Kidney epithelial cell (primary cell): ENCODE measurements around the gene SETDB1. TPM values are rescaled to one million over a fixed set of nuclear protein-coding genes. Genes with fewer than 3 reads are reported as not detected.

Source experiments
- DNase-seq: peaks from one replicate; pipeline ENCODE4 v3.0.0-alpha.2; 2010; ENCODE audit warnings: low read depth
- H3K27me3 ChIP-seq: 2 replicates; pipeline ENCODE4 v1.6.0; 2011; ENCODE audit warnings: low read length; ENCODE audit not compliant: control insufficient read depth, insufficient read depth
- H3K36me3 ChIP-seq: 2 replicates; pipeline ENCODE4 v1.5.1; 2011; ENCODE audit warnings: low read length; ENCODE audit not compliant: control insufficient read depth, insufficient read depth
- H3K4me3 ChIP-seq: 2 replicates; pipeline ENCODE4 v1.5.1; 2011; ENCODE audit warnings: low read depth, mild to moderate bottlenecking, control low read depth, low read length
- total RNA-seq: library from RNA; depleted of rRNA; stranded (reverse); fragments of >200 nt; gene quantifications from 2 replicates; pipeline ENCODE4 v1.2.3, GENCODE V29; 2015
- TF ChIP-seq, protein P1 (sequence below): IDR thresholded peaks from 2 replicates; pipeline ENCODE4 v1.5.1; 2011; ENCODE audit warnings: mild to moderate bottlenecking, moderate library complexity, low read length, control low read depth, inconsistent platforms; ENCODE audit not compliant: insufficient read depth, poor library complexity, severe bottlenecking

Gene SETDB1
- total RNA-seq, 1 donor from 2014 or later = 25.5 TPM

DNA sequence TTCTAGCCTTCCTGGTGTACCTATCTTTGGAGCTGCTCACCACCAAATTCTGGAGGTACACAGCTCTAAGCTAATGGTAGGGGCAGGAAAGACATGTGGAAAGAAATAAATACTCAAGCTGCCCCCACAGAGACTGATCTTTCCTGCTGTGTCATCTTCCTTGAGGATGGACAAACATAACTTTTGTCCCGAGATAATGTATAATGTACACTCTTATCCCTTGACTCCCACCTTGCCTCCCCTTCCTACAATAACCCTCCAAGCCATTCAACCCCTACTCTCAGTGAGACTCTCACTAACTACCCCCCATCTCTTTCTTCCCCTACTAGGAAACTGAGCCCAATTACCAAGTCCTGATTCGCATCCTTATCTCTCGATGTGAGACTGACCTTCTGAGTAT lies 68.1 kb downstream of the SETDB1 start:
- TF ChIP-seq, protein P1, sequence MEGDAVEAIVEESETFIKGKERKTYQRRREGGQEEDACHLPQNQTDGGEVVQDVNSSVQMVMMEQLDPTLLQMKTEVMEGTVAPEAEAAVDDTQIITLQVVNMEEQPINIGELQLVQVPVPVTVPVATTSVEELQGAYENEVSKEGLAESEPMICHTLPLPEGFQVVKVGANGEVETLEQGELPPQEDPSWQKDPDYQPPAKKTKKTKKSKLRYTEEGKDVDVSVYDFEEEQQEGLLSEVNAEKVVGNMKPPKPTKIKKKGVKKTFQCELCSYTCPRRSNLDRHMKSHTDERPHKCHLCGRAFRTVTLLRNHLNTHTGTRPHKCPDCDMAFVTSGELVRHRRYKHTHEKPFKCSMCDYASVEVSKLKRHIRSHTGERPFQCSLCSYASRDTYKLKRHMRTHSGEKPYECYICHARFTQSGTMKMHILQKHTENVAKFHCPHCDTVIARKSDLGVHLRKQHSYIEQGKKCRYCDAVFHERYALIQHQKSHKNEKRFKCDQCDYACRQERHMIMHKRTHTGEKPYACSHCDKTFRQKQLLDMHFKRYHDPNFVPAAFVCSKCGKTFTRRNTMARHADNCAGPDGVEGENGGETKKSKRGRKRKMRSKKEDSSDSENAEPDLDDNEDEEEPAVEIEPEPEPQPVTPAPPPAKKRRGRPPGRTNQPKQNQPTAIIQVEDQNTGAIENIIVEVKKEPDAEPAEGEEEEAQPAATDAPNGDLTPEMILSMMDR = no peak
- H3K4me3 ChIP-seq = no peak overlapping the region
- no peaks in the 10 kb centered on the region for H3K27me3 ChIP-seq
- peaks cover 2% of the 10 kb centered on the region for H3K36me3 ChIP-seq
- DNase-seq = no peak

DNA sequence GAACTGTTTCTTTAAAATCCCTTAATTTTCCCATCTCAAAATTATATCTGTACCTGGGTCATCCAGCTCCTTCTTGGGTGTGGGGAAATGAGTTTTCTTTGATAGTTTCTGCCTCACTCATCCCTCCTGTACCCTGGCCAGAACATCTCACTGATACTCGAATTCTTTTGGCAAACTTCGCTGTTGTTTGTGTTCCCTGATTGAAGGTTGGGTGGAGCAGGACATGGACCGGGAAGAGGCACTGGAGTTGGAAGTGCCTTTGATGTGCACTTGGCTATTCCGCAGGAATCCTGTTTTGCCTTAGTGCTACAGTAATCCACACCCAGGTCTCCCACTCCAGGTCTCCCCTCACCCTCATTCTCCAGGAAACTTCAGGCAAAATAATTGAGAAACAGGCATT lies 69.3 kb downstream of the SETDB1 start:
- TF ChIP-seq, protein P1 = no peak
- H3K4me3 ChIP-seq = no peak overlapping the region
- no peak for DNase-seq

DNA sequence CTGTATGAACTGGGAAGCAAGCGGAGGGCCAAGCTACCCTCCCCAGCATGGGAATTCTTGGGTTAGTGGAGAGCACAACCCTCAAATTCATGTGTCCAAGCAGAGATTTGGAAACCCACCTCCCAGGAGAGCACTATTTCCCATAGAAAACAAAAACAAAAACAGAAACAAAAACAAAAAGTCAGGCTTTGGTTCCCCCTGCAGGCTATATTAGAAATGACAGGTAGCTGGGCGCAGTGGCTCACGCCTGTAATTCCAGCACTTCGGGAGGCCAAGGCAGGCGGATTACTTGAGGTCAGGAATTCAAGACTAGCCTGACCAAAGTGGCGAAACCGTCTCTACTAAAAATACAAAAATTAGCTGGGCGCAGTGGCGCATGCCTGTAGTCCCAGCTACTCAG lies 69.7 kb downstream of the SETDB1 start:
- no peak overlapping the region for H3K4me3 ChIP-seq
- no peak for DNase-seq
- H3K27me3 ChIP-seq = no peaks in the 10 kb centered on the region
- TF ChIP-seq, protein P1 = peak; percentile 51
- peaks cover 2% of the 10 kb centered on the region for H3K36me3 ChIP-seq

More for the DNA sequence above, 69.3 kb downstream of the SETDB1 start:
- H3K36me3 ChIP-seq = peaks cover 2% of the 10 kb centered on the region
- no peaks in the 10 kb centered on the region for H3K27me3 ChIP-seq

DNA sequence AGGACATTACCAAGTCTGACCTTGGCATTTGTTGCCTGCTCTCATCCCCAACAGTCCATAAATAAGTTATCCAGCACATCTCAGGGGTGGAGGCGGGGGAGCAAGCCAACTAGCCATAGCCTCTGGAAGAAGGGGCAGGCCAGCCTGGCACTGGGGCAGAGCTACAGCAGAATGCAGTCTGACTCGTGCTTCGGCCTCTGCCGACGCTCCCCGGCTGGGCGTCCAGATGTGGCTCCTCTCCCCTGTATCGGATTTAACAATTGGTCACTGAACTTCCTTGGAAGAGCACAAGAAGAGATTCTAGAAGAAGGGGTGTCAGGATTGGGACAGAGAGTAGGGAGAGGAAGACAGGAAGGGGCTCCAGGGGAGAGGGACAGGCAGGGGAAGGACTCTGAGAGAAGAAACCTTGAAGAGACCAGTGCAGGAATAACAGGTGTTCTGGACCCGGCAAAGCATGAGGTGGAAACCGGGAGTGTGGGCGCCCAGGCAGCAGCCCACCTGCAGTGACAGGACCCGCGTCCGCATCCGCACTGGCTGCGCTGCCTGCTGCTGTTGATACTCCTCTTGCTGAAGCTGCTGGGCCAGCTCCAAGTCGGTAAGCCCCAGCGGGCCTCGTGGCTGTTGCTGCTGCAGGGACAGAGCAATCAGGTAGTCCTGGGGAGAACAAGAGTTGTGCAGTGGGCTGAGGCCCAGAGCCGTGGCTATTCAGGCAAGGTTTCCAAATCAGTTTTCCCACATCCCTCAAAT lies 71.1 kb downstream of the SETDB1 start:
- peaks cover 2% of the 10 kb centered on the region for H3K36me3 ChIP-seq
- H3K27me3 ChIP-seq = no peaks in the 10 kb centered on the region
- TF ChIP-seq, protein P1 = no peak
- H3K4me3 ChIP-seq = no peak overlapping the region
- DNase-seq = no peak

DNA sequence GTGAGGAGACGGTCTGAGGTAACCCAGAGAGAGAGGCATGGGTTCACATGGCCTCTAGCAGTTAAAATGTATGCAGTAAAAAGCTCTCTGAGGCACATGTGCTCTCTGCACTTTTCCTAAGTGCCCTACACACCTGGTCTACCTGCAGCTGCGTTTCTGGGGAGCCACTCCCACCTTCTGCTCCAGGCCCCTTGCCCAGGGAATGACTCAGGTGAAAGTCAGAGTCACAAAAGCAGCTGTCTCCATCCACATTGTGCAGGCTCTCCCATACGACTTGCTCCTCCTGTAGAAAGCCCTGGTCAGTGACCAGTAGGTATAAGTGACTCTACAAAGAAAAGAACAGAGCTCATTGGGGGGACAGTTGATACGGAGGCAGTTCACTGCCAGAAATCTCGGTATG lies 71.8 kb downstream of the SETDB1 start:
- H3K36me3 ChIP-seq = peaks cover 2% of the 10 kb centered on the region
- no peaks in the 10 kb centered on the region for H3K27me3 ChIP-seq
- TF ChIP-seq, protein P1 = no peak
- DNase-seq = no peak
- no peak overlapping the region for H3K4me3 ChIP-seq
